Right lobe of liver (tissue), 6 donors: ENCODE measurements around the gene PTH1R. TPM values are rescaled to one million over a fixed set of nuclear protein-coding genes. Genes with fewer than 3 reads are reported as not detected.
A peak's percentile ranks its signal among the peaks of the same experiment; 100 is the strongest.

Source experiments
- ATAC-seq, 4 donors: fragments of 200-7000 bp; cut with Tn5 transposase; one replicate each; pipeline ENCODE4 v1.9.1; 2020; ENCODE audit warnings: mild to moderate bottlenecking in 4 of 4, moderate library complexity in 4 of 4
- DNase-seq, 3 donors: peaks; one replicate each; pipeline ENCODE4 v3.0.0-alpha.2; 2020
- H3K27ac ChIP-seq, 3 donors: fragments of 200-600 bp; one replicate each; pipeline ENCODE4 v1.8.0; 2022
- H3K27me3 ChIP-seq, 2 donors: fragments of 200-600 bp; one replicate each; pipeline ENCODE4 v1.8.0; 2022
- H3K36me3 ChIP-seq, 4 donors: fragments of 200-600 bp; sonication (generic) in 1 of 4; one replicate each; pipeline versions ENCODE4 v1.5.1 to v1.8.0; 2017 to 2022; ENCODE audit warnings: control low read depth in 1 of 4
- H3K4me1 ChIP-seq, 4 donors: fragments of 200-600 bp; sonication (generic) in 1 of 4; one replicate each; pipeline versions ENCODE4 v1.5.1 to v1.8.0; 2017 to 2022; ENCODE audit warnings: control low read depth in 1 of 4
- H3K4me3 ChIP-seq, 3 donors: fragments of 200-600 bp; one replicate each; pipeline ENCODE4 v1.8.0; 2022
- H3K9me3 ChIP-seq, 4 donors: fragments of 200-600 bp; sonication (generic) in 1 of 4; one replicate each; pipeline versions ENCODE4 v1.5.1 to v1.8.0; 2017 to 2022; ENCODE audit warnings: control low read depth in 1 of 4
- CTCF ChIP-seq, 4 donors: fragments of 200-600 bp in 3 of 4; fragments of 450-650 bp in 1 of 4; IDR thresholded peaks; one replicate each; pipeline versions ENCODE4 v1.5.1 to v1.8.0; 2016 to 2022; ENCODE audit warnings: antibody characterized with exemption in 4 of 4, mild to moderate bottlenecking in 2 of 4
- POLR2A ChIP-seq: fragments of 450-650 bp; IDR thresholded peaks from one replicate; pipeline ENCODE4 v1.6.1; 2017; ENCODE audit warnings: antibody characterized with exemption, mild to moderate bottlenecking
- WGBS: methylation state at CpG from one replicate; pipeline ENCODE4 v1.1.6; 2018; ENCODE audit warnings: low coverage, low lambda C conversion rate; ENCODE audit not compliant: insufficient coverage; ENCODE audit errors: missing lambda C conversion rate; 5-methylcytosine and 5-hydroxymethylcytosine counted together
- intact Hi-C, 2 donors: fragments of 100-400 bp; cut with DNase I; formaldehyde crosslinking; loops; one replicate each; pipeline versions ENCODE4 v1.11.2 to v1.14.1; 2022
- total RNA-seq, 6 experiments: library from RNA; depleted of rRNA in 2 of 6; stranded (reverse); fragments of >200 nt in 2 of 6; fragmentation: NEBNext Ultra II Directional in 3 of 6; extraction: Animal tissue kit (Norgen Biotek cat#: 25700) in 3 of 6; gene quantifications; one replicate each; pipeline versions ENCODE4 v1.1.0 to v1.2.4, GENCODE V29; 2016 to 2023
- donor health status: DM: no; HTN: yes; CAD: no.
- donor health status: DM: no; HTN: no; CAD: no.
- donor health status: DM: no; HTN: no; CAD: no.
- donor health status: DM: no; HTN: yes; CAD: no.
- donor health status: DM: no; HTN: yes; CAD: no.

PTH1R gene
- total RNA-seq, 6 experiments from 2014 or later, result 6.1 to 32.5 (median 16.0) TPM

DNA sequence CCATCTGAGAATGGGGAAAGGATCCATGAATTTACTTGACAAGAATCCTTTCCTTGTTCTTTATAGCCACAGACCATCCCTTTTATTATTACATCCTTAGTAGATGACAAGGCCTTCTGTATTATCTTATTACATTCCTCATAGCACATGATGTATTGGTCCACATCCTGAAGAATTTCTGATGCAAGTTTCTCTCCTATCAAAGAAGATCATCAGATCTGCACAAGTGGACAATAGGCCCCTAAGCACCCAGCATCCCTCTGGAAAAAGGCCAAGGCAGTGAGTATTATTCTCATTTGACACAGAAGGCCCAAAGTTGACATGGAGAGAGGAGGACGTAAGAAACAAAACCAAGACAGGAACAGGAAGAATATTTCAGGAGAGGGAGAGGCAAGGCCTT, 45.7 kb upstream of the PTH1R start:
- 0% methylated on average over 1 of the region's 1 CpG for WGBS
- DNase-seq (no peak), ATAC-seq (no peak)
- no peak overlapping the region for H3K4me3 ChIP-seq
- TF ChIP-seq CTCF (IDR thresholded peaks at IDR 0.05) (no peak), POLR2A (no peak)
- no peaks in the 10 kb centered on the region for H3K4me1 ChIP-seq
- H3K9me3 ChIP-seq, result no peaks in the 10 kb centered on the region
- no peak overlapping the region for H3K27ac ChIP-seq
- no peaks in the 10 kb centered on the region for H3K36me3 ChIP-seq
- H3K27me3 ChIP-seq, result no peaks in the 10 kb centered on the region
- intact Hi-C loops, result no loop called here

DNA sequence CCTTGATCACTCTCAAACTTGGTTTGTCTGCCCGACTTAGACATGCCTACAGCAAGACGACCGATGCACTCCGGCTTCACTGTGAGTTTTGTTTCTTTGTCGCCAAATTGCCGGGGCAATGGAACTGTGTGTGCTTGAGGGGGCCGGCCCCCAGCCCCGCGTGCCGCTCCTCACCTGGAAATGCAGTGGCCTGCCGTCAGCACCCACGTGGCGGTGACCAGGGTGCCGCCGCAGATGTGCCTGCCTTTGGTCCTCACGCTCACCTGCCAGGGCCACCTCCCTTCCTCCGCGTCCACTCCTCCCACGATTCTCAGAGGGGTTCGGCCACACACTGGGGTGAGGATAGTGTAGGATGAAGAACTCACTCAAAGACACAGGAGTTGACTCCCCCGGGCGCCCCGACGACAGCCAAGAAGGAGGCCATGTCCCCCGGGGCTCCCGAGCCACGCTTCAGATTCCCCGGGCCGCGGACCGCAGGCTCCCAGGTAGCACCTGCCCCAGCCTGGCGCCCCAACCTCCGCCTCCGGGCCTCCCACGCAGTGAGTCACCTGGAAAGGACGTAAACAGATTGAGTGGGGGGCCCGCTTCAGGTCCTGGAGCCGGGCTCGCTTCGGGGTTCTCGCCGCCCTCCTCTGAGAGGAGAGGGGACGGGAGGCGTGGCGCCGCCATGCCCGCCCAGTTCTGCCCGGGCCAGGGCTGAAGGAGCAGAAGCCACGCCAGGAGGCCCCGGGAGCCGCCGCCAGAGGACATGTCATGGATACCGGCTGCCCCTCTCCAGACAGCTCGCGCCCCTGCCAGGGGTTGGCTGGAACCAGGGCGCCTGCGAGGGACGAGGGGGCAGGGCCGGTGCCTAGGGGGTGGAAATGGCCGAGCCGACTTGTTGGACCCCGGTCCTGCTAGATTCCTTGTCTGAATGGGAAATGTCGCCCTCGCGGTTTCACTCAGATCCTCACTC, 43.9 kb upstream of the PTH1R start:
- H3K36me3 ChIP-seq, result no peaks in the 10 kb centered on the region
- ATAC-seq (peak in 1 of 4 donors; percentile 19), DNase-seq (no peak)
- WGBS, result 95% methylated on average over 7 of the region's 65 CpGs
- H3K27me3 ChIP-seq, result no peaks in the 10 kb centered on the region
- intact Hi-C loops, result no loop called here
- no peaks in the 10 kb centered on the region for H3K9me3 ChIP-seq
- no peak overlapping the region for H3K4me3 ChIP-seq
- H3K27ac ChIP-seq, result no peak overlapping the region
- no peaks in the 10 kb centered on the region for H3K4me1 ChIP-seq
- TF ChIP-seq CTCF (IDR thresholded peaks at IDR 0.05), result no peak
- no peak for TF ChIP-seq POLR2A

GRCh38 chr3:46835054-46835453, 42.5 kb upstream of the PTH1R start:
- H3K27me3 ChIP-seq, result no peaks in the 10 kb centered on the region
- no peaks in the 10 kb centered on the region for H3K36me3 ChIP-seq
- TF ChIP-seq POLR2A (no peak), CTCF (IDR thresholded peaks at IDR 0.05) (no peak)
- intact Hi-C loops, result no loop called here
- 87% methylated on average over 11 of the region's 12 CpGs for WGBS
- ATAC-seq, result no peak
- H3K4me1 ChIP-seq, result no peaks in the 10 kb centered on the region
- no peak for DNase-seq
- H3K4me3 ChIP-seq, result no peak overlapping the region
- H3K9me3 ChIP-seq, result no peaks in the 10 kb centered on the region
- H3K27ac ChIP-seq, result no peak overlapping the region

- intact Hi-C loops, result no loop called here
- Histone ChIP-seq H3K36me3 (no peaks in the 10 kb centered on the region), H3K4me1 (no peaks in the 10 kb centered on the region), H3K27ac (no peak overlapping the region), H3K27me3 (no peaks in the 10 kb centered on the region), H3K4me3 (no peak overlapping the region), H3K9me3 (no peaks in the 10 kb centered on the region)
- ATAC-seq (no peak), DNase-seq (no peak)
- WGBS, result 95% methylated on average over 3 of the region's 4 CpGs
- TF ChIP-seq CTCF (IDR thresholded peaks at IDR 0.05) (no peak), POLR2A (no peak)
Observed at GRCh38 chr3:46835491-46835890, 42.0 kb upstream of the PTH1R start.
